PC-9 (cell line): Measurements from ENCODE around the gene EYS. TPM values are rescaled to one million over a fixed set of nuclear protein-coding genes. Genes with fewer than 3 reads are reported as not detected.

Experiments
- BruUV-seq: library from RNA; stranded (reverse); fragments of 400-500 nt; replicated peaks from 2 replicates; lab custom pipeline; 2021; lab: Mats Ljungman, UMichigan
- CTCF ChIA-PET: fragments of 300-600 bp; sonication (Branson Sonifier 250); formaldehyde crosslinking; loops from one replicate; lab custom pipeline; 2022; ENCODE audit warnings: antibody characterized with exemption; lab: Charles Lee
- POLR2A ChIA-PET: fragments of 300-600 bp; sonication (Branson Sonifier 250); formaldehyde crosslinking; loops from one replicate; lab custom pipeline; 2022; ENCODE audit warnings: antibody characterized with exemption; ENCODE audit not compliant: unreplicated experiment; lab: Charles Lee
- DNase-seq, 2 experiments: peaks; one replicate each; pipeline versions ENCODE4 v3.0.0 to v3.0.0-alpha.2; 2015 to 2022; ENCODE audit warnings: mixed read lengths in 1 of 2
- H2AFZ ChIP-seq: fragments of 200-600 bp; sonication (generic); 2 replicates; pipeline ENCODE4 v1.8.1; 2017; ENCODE audit warnings: antibody characterized with exemption
- H3F3A ChIP-seq: fragments of 200-600 bp; sonication (generic); 2 replicates; pipeline ENCODE4 v1.8.1; 2017; ENCODE audit warnings: antibody characterized with exemption, mild to moderate bottlenecking, low read depth; ENCODE audit not compliant: insufficient read depth
- H3K27ac ChIP-seq: fragments of 200-600 bp; sonication (generic); 2 replicates; pipeline ENCODE4 v1.6.1; 2016; ENCODE audit warnings: mixed run types
- H3K27me3 ChIP-seq: fragments of 200-600 bp; sonication (generic); 2 replicates; pipeline ENCODE4 v1.6.1; 2016; ENCODE audit warnings: low read depth, mixed run types; ENCODE audit not compliant: insufficient read depth
- H3K36me3 ChIP-seq: fragments of 200-600 bp; sonication (generic); 2 replicates; pipeline ENCODE4 v1.6.1; 2016; ENCODE audit warnings: low read depth, mixed run types
- H3K4me1 ChIP-seq: fragments of 200-600 bp; sonication (generic); replicated peaks from 2 replicates; pipeline ENCODE4 v1.6.1; 2016; ENCODE audit warnings: mixed run types; ENCODE audit not compliant: insufficient read depth
- H3K4me2 ChIP-seq: fragments of 200-600 bp; sonication (generic); 2 replicates; pipeline ENCODE4 v1.6.1; 2017; ENCODE audit warnings: mixed run types
- H3K4me3 ChIP-seq: fragments of 200-600 bp; sonication (generic); 2 replicates; pipeline ENCODE4 v1.6.1; 2016; ENCODE audit warnings: mixed run types
- H3K79me2 ChIP-seq: fragments of 200-600 bp; sonication (generic); 2 replicates; pipeline ENCODE4 v1.6.1; 2017; ENCODE audit warnings: low read depth, mixed run types
- H3K9me2 ChIP-seq: fragments of 200-600 bp; sonication (generic); 2 replicates; pipeline ENCODE4 v1.8.1; 2017; ENCODE audit warnings: mild to moderate bottlenecking; ENCODE audit not compliant: insufficient read depth
- H3K9me3 ChIP-seq: fragments of 200-600 bp; sonication (generic); 2 replicates; pipeline ENCODE4 v1.8.1; 2016; ENCODE audit warnings: low read depth; ENCODE audit not compliant: insufficient read depth
- H4K20me1 ChIP-seq: fragments of 200-600 bp; sonication (generic); 2 replicates; pipeline ENCODE4 v1.8.1; 2017; ENCODE audit not compliant: insufficient read depth
- CTCF ChIP-seq: fragments of 200-600 bp; sonication (generic); conservative IDR thresholded peaks from 2 replicates; pipeline ENCODE4 v1.6.1; 2017; ENCODE audit warnings: mixed run types, antibody characterized with exemption, mild to moderate bottlenecking, moderate library complexity
- EZH2 ChIP-seq: fragments of 200-600 bp; sonication (generic); IDR thresholded peaks from 2 replicates; pipeline ENCODE4 v1.8.0; 2017; ENCODE audit warnings: antibody characterized with exemption, low read depth
- intact Hi-C: fragments of 100-400 bp; cut with micrococcal nuclease; formaldehyde crosslinking; loops from one replicate; pipeline ENCODE4 v1.10.0; 2022; ENCODE audit not compliant: unreplicated experiment
- total RNA-seq: library from RNA; stranded (reverse); gene quantifications from 2 replicates; pipeline ENCODE4 v1.2.3, GENCODE V29; 2021

EYS gene
- total RNA-seq, 1 experiment from 2014 or later: not detected

GRCh38 chr6:63817492-63818050 lies 1889.5 kb downstream of the EYS start:
- Histone ChIP-seq H3K36me3 (no peaks in the 10 kb centered on the region), H3K4me1 (no peaks in the 10 kb centered on the region), H3K27ac (no peak overlapping the region), H3K27me3 (no peaks in the 10 kb centered on the region), H3K9me2 (no peaks in the 10 kb centered on the region), H3K4me3 (no peak overlapping the region), H4K20me1 (no peaks in the 10 kb centered on the region), H3K79me2 (no peaks in the 10 kb centered on the region), H2AFZ (no peak overlapping the region), H3F3A (no peaks in the 10 kb centered on the region), H3K4me2 (no peak overlapping the region), H3K9me3 (no peaks in the 10 kb centered on the region)
- CTCF ChIA-PET: interaction anchor here (0.5 to 0.7 kb wide), 2 partner anchors 14 to 470 kb away, joined by 3 to 5 read pairs; no protein-coding TSS in a partner anchor
- no TSS peak for BruUV-seq
- intact Hi-C loops: no loop called here
- TF ChIP-seq EZH2: no peak
- no peak for TF ChIP-seq CTCF
- POLR2A ChIA-PET: no interaction called here
- no peak for DNase-seq

GRCh38 chr6:63816982-63817436 lies 1890.0 kb downstream of the EYS start:
- Histone ChIP-seq H3K4me1 (no peaks in the 10 kb centered on the region), H3K4me2 (no peak overlapping the region), H3K27me3 (no peaks in the 10 kb centered on the region), H3K4me3 (no peak overlapping the region), H2AFZ (no peak overlapping the region), H3K27ac (no peak overlapping the region), H4K20me1 (no peaks in the 10 kb centered on the region), H3K9me2 (no peaks in the 10 kb centered on the region), H3K79me2 (no peaks in the 10 kb centered on the region), H3F3A (no peaks in the 10 kb centered on the region), H3K36me3 (no peaks in the 10 kb centered on the region), H3K9me3 (no peaks in the 10 kb centered on the region)
- ChIA-PET CTCF (interaction anchor here (0.7 kb wide), 1 partner anchor 469 kb away, joined by 3 read pairs; no protein-coding TSS in a partner anchor), POLR2A (no interaction called here)
- intact Hi-C loops: no loop called here
- BruUV-seq: no TSS peak
- TF ChIP-seq CTCF (no peak; the same call in 1 of the 2 replicates), EZH2 (no peak)
- DNase-seq: no peak

GRCh38 chr6:63816401-63816981 lies 1890.5 kb downstream of the EYS start:
- Histone ChIP-seq H3K9me3 (no peaks in the 10 kb centered on the region), H3K79me2 (no peaks in the 10 kb centered on the region), H3F3A (no peaks in the 10 kb centered on the region), H3K4me3 (no peak overlapping the region), H3K4me2 (no peak overlapping the region), H3K27me3 (no peaks in the 10 kb centered on the region), H3K36me3 (no peaks in the 10 kb centered on the region), H3K9me2 (no peaks in the 10 kb centered on the region), H3K27ac (no peak overlapping the region), H3K4me1 (no peaks in the 10 kb centered on the region), H2AFZ (no peak overlapping the region), H4K20me1 (no peaks in the 10 kb centered on the region)
- no TSS peak for BruUV-seq
- ChIA-PET POLR2A (no interaction called here), CTCF (no interaction called here)
- no peak for TF ChIP-seq CTCF
- no peak for DNase-seq
- intact Hi-C loops: no loop called here
